PC-3 (cell line): ENCODE data around the gene EEPD1. TPM values are rescaled to one million over a fixed set of nuclear protein-coding genes. Genes with fewer than 3 reads are reported as not detected.

Experiments used
- ATAC-seq: fragments of 200-7000 bp; cut with Tn5 transposase; 2 replicates; pipeline ENCODE4 v1.9.1; 2020; ENCODE audit warnings: mild to moderate bottlenecking, moderate library complexity
- BruUV-seq: library from RNA; stranded (reverse); fragments of 400-500 nt; replicated peaks from 2 replicates; lab custom pipeline; 2021; lab: Mats Ljungman, UMichigan
- CTCF ChIA-PET: fragments of 300-600 bp; sonication (Branson Sonifier 250); formaldehyde crosslinking; loops from one replicate; lab custom pipeline; 2022; ENCODE audit warnings: antibody characterized with exemption; lab: Charles Lee
- POLR2A ChIA-PET: fragments of 300-600 bp; sonication (Branson Sonifier 250); formaldehyde crosslinking; loops from one replicate; lab custom pipeline; 2022; ENCODE audit warnings: antibody characterized with exemption; ENCODE audit not compliant: unreplicated experiment; lab: Charles Lee
- DNase-seq: peaks from one replicate; pipeline ENCODE4 v3.0.0-alpha.2; 2015
- H2AFZ ChIP-seq: fragments of 300-600 bp; sonication (generic); 2 replicates; pipeline ENCODE4 v1.6.0; 2016; ENCODE audit warnings: antibody characterized with exemption, low read length
- H3F3A ChIP-seq: fragments of 300-600 bp; sonication (generic); one replicate; pipeline ENCODE4 v1.6.0; 2017; ENCODE audit warnings: antibody characterized with exemption, low read length, control low read depth, mild to moderate bottlenecking; ENCODE audit not compliant: unreplicated experiment
- H3K27ac ChIP-seq: fragments of 300-600 bp; sonication (generic); 2 replicates; pipeline ENCODE4 v1.5.1; 2016; ENCODE audit warnings: mild to moderate bottlenecking, low read length
- H3K27me3 ChIP-seq: fragments of 300-600 bp; sonication (generic); 2 replicates; pipeline ENCODE4 v1.6.1; 2016; ENCODE audit warnings: low read length, mixed read lengths
- H3K36me3 ChIP-seq: fragments of 300-600 bp; sonication (generic); 2 replicates; pipeline ENCODE4 v1.6.1; 2016; ENCODE audit warnings: low read depth, mixed run types, low read length, mixed read lengths
- H3K4me1 ChIP-seq: fragments of 300-600 bp; sonication (generic); 2 replicates; pipeline ENCODE4 v1.5.1; 2016; ENCODE audit warnings: low read length; ENCODE audit not compliant: insufficient read depth
- H3K4me2 ChIP-seq: fragments of 300-600 bp; sonication (generic); 2 replicates; pipeline ENCODE4 v1.6.0; 2016; ENCODE audit warnings: low read length
- H3K4me3 ChIP-seq: fragments of 300-600 bp; sonication (generic); 2 replicates; pipeline ENCODE4 v1.5.1; 2016; ENCODE audit warnings: mild to moderate bottlenecking, low read length, mixed read lengths
- H3K79me2 ChIP-seq: fragments of 300-600 bp; sonication (generic); 2 replicates; pipeline ENCODE4 v1.6.1; 2017; ENCODE audit warnings: low read length, mixed read lengths
- H3K9ac ChIP-seq: fragments of 300-600 bp; sonication (generic); 2 replicates; pipeline ENCODE4 v1.6.0; 2016; ENCODE audit warnings: mild to moderate bottlenecking, low read length
- H3K9me2 ChIP-seq: fragments of 300-600 bp; sonication (generic); replicated peaks from 2 replicates; pipeline ENCODE4 v1.6.1; 2016; ENCODE audit warnings: mixed run types, low read length, mixed read lengths
- H3K9me3 ChIP-seq: fragments of 300-600 bp; sonication (generic); 2 replicates; pipeline ENCODE4 v1.6.1; 2016; ENCODE audit warnings: low read length, mixed read lengths
- H4K20me1 ChIP-seq: fragments of 300-600 bp; sonication (generic); 2 replicates; pipeline ENCODE4 v1.6.1; 2016; ENCODE audit warnings: low read length, mixed read lengths
- CTCF ChIP-seq: fragments of 300-600 bp; sonication (generic); conservative IDR thresholded peaks from 2 replicates; pipeline ENCODE4 v1.5.1; 2017; ENCODE audit warnings: antibody characterized with exemption, low read depth, mild to moderate bottlenecking, low read length
- EZH2 ChIP-seq: fragments of 300-600 bp; sonication (generic); IDR thresholded peaks from one replicate; pipeline ENCODE4 v1.6.1; 2017; ENCODE audit warnings: antibody characterized with exemption, mild to moderate bottlenecking, low read length; ENCODE audit not compliant: unreplicated experiment
- EZH2phosphoT487 ChIP-seq: fragments of 300-600 bp; sonication (generic); IDR thresholded peaks from 2 replicates; pipeline ENCODE4 v1.6.1; 2018; ENCODE audit warnings: mild to moderate bottlenecking, antibody characterized with exemption, low read length, borderline replicate concordance
- intact Hi-C: fragments of 100-400 bp; cut with micrococcal nuclease; formaldehyde crosslinking; loops from 2 replicates; pipeline ENCODE4 v1.9.0; 2023
- total RNA-seq: library from RNA; depleted of rRNA; stranded (reverse); fragments of >200 nt; gene quantifications from 2 replicates; pipeline ENCODE4 v1.2.3, GENCODE V29; 2014

EEPD1 gene
- total RNA-seq, 1 experiment from 2014 or later: 28.3 TPM

DNA sequence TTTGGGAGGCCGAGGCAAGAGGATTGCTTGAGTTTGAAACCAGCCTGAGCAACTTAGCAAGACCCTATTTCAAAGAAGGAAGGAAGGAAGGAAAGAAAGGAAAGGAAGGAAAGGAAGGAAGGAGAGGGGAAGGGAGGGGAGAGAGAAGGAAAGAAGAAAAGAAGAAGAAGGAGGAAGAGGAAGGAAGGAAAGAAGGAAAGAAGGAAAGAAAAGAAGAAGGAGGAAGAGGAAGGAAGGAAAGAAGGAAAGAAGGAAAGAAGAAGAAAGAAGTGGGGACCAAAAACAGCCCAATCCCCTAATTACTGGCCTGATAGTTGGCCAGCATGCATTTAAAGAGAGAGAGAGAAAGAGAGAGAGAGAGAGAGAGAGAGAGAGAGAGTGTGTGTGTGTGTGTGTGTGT lies 66.4 kb downstream of the EEPD1 start:
- no peak overlapping the region for H3K9ac ChIP-seq
- H3K4me3 ChIP-seq: no peak overlapping the region
- BruUV-seq: no TSS peak
- intact Hi-C loops: no loop called here
- no peaks in the 10 kb centered on the region for H3K27me3 ChIP-seq
- no peaks in the 10 kb centered on the region for H4K20me1 ChIP-seq
- no peak overlapping the region for H3K27ac ChIP-seq
- ATAC-seq: no peak
- TF ChIP-seq EZH2 (no peak), CTCF (no peak), EZH2phosphoT487 (no peak)
- no peak overlapping the region for H3K4me2 ChIP-seq
- ChIA-PET CTCF (no interaction called here), POLR2A (no interaction called here)
- no peaks in the 10 kb centered on the region for H3K36me3 ChIP-seq
- no peaks in the 10 kb centered on the region for H3F3A ChIP-seq
- H2AFZ ChIP-seq: no peak overlapping the region
- DNase-seq: no peak
- no peaks in the 10 kb centered on the region for H3K9me2 ChIP-seq
- H3K9me3 ChIP-seq: no peaks in the 10 kb centered on the region
- no peaks in the 10 kb centered on the region; the same call in 1 of the 2 replicates for H3K4me1 ChIP-seq
- peaks cover 10% of the 10 kb centered on the region; the same call in 1 of the 2 replicates for H3K79me2 ChIP-seq

- Histone ChIP-seq H2AFZ (no peak overlapping the region), H3K4me1 (no peaks in the 10 kb centered on the region), H3K9me3 (no peaks in the 10 kb centered on the region), H3K36me3 (no peaks in the 10 kb centered on the region), H3K27me3 (no peaks in the 10 kb centered on the region), H3F3A (no peaks in the 10 kb centered on the region), H3K79me2 (no peaks in the 10 kb centered on the region), H3K4me3 (no peak overlapping the region), H3K27ac (no peak overlapping the region), H3K9me2 (no peaks in the 10 kb centered on the region), H3K4me2 (no peak overlapping the region), H3K9ac (no peak overlapping the region), H4K20me1 (no peaks in the 10 kb centered on the region)
- ATAC-seq: no peak
- no peak for DNase-seq
- POLR2A ChIA-PET: no interaction called here
- CTCF ChIA-PET: no interaction called here
- intact Hi-C loops: no loop called here
- BruUV-seq: no TSS peak
- TF ChIP-seq CTCF (no peak), EZH2 (no peak), EZH2phosphoT487 (no peak)
Measured at GRCh38 chr7:36223851-36224250, 70.8 kb downstream of the EEPD1 start.

GRCh38 chr7:36224934-36225858 lies 72.1 kb downstream of the EEPD1 start:
- no peak overlapping the region for H3K4me3 ChIP-seq
- H3K79me2 ChIP-seq: no peaks in the 10 kb centered on the region
- intact Hi-C loops: no loop called here
- H3K9ac ChIP-seq: no peak overlapping the region
- no TSS peak for BruUV-seq
- H3K9me2 ChIP-seq: no peaks in the 10 kb centered on the region
- H3K4me2 ChIP-seq: no peak overlapping the region
- H3F3A ChIP-seq: no peaks in the 10 kb centered on the region
- TF ChIP-seq EZH2phosphoT487: no peak
- TF ChIP-seq EZH2: no peak
- no peak for TF ChIP-seq CTCF
- DNase-seq (no peak), ATAC-seq (no peak)
- ChIA-PET CTCF (no interaction called here), POLR2A (no interaction called here)
- H3K9me3 ChIP-seq: no peaks in the 10 kb centered on the region
- H3K36me3 ChIP-seq: no peaks in the 10 kb centered on the region
- no peaks in the 10 kb centered on the region for H3K4me1 ChIP-seq
- H3K27ac ChIP-seq: no peak overlapping the region
- no peaks in the 10 kb centered on the region for H4K20me1 ChIP-seq
- H2AFZ ChIP-seq: no peak overlapping the region
- H3K27me3 ChIP-seq: no peaks in the 10 kb centered on the region
